MCF 10A (cell line): ENCODE results near the gene EXOC3L2. TPM values are rescaled to one million over a fixed set of nuclear protein-coding genes. Genes with fewer than 3 reads are reported as not detected.

Source experiments
- BruUV-seq: library from RNA; stranded (reverse); fragments of 400-500 nt; replicated peaks from 2 replicates; lab custom pipeline; 2021; lab: Mats Ljungman, UMichigan
- CTCF ChIA-PET: fragments of 300-600 bp; sonication (Branson Sonifier 250); formaldehyde crosslinking; extraction: SDS; loops from one replicate; lab custom pipeline; 2021; ENCODE audit warnings: antibody characterized with exemption, inconsistent platforms; lab: Yijun Ruan, JAX
- POLR2A ChIA-PET: fragments of 300-600, 350-650 bp; sonication (Branson Sonifier 250); formaldehyde crosslinking; extraction: SDS; loops from one replicate; lab custom pipeline; 2020; ENCODE audit warnings: antibody characterized with exemption, inconsistent platforms; lab: Yijun Ruan, JAX
- DNase-seq: peaks from one replicate; pipeline ENCODE4 v3.0.0-alpha.2; 2018; ENCODE audit not compliant: unreplicated experiment
- H3K27ac Mint-ChIP-seq: one replicate; pipeline ENCODE4 v1.8.0; 2022; ENCODE audit warnings: mild to moderate bottlenecking, low read depth, mixed read lengths; ENCODE audit not compliant: unreplicated experiment
- H3K27me3 Mint-ChIP-seq: one replicate; pipeline ENCODE4 v1.8.0; 2022; ENCODE audit warnings: mixed read lengths; ENCODE audit not compliant: insufficient read depth, unreplicated experiment
- H3K36me3 Mint-ChIP-seq: one replicate; pipeline ENCODE4 v1.8.0; 2022; ENCODE audit warnings: mild to moderate bottlenecking, moderate library complexity, mixed read lengths; ENCODE audit not compliant: insufficient read depth, unreplicated experiment
- H3K4me1 Mint-ChIP-seq: one replicate; pipeline ENCODE4 v1.8.0; 2022; ENCODE audit warnings: mixed read lengths; ENCODE audit not compliant: insufficient read depth, unreplicated experiment
- H3K4me3 Mint-ChIP-seq: one replicate; pipeline ENCODE4 v1.8.0; 2022; ENCODE audit warnings: mild to moderate bottlenecking, moderate library complexity, mixed read lengths; ENCODE audit not compliant: unreplicated experiment
- H3K9me3 Mint-ChIP-seq: one replicate; pipeline ENCODE4 v1.8.0; 2022; ENCODE audit warnings: mixed read lengths; ENCODE audit not compliant: unreplicated experiment
- CTCF ChIP-seq: fragments of 200-600 bp; IDR thresholded peaks from one replicate; pipeline ENCODE4 v1.8.0; 2022; ENCODE audit warnings: antibody characterized with exemption, mild to moderate bottlenecking; ENCODE audit not compliant: unreplicated experiment
- intact Hi-C: fragments of 100-400 bp; cut with micrococcal nuclease; formaldehyde crosslinking; loops from 2 replicates; pipeline ENCODE4 v1.14.1; 2022
- total RNA-seq: library from RNA; stranded (reverse); gene quantifications from 2 replicates; pipeline ENCODE4 v1.2.3, GENCODE V29; 2022

EXOC3L2 gene
- total RNA-seq, 1 experiment from 2014 or later = not detected

GRCh38 chr19:45267296-45267695, 22.1 kb upstream of the EXOC3L2 start:
- H3K4me1 Mint-ChIP-seq = no peaks in the 10 kb centered on the region
- no peak overlapping the region for H3K4me3 Mint-ChIP-seq
- peaks cover 33% of the 10 kb centered on the region for H3K36me3 Mint-ChIP-seq
- BruUV-seq = no TSS peak
- no peak overlapping the region for H3K27ac Mint-ChIP-seq
- POLR2A ChIA-PET = no interaction called here
- no peaks in the 10 kb centered on the region for H3K27me3 Mint-ChIP-seq
- CTCF ChIA-PET = interaction anchor here (0.6 kb wide), 1 partner anchor 75 kb away, joined by 3 read pairs; no protein-coding TSS in a partner anchor
- intact Hi-C loops = no loop called here
- no peak for TF ChIP-seq CTCF
- DNase-seq = no peak
- H3K9me3 Mint-ChIP-seq = no peaks in the 10 kb centered on the region

- CTCF ChIA-PET = interaction anchor here (0.5 to 0.7 kb wide), 3 partner anchors 227 to 309 kb away, joined by 3 to 4 read pairs (median 3); partner anchors contain the start of gene CLASRP
- H3K4me1 Mint-ChIP-seq = no peaks in the 10 kb centered on the region
Observed at GRCh38 chr19:45265375-45265774, 20.2 kb upstream of the EXOC3L2 start.

GRCh38 chr19:45264781-45265317, 19.6 kb upstream of the EXOC3L2 start:
- H3K27ac Mint-ChIP-seq = no peak overlapping the region
- no peaks in the 10 kb centered on the region for H3K9me3 Mint-ChIP-seq
- no peaks in the 10 kb centered on the region for H3K4me1 Mint-ChIP-seq
- H3K36me3 Mint-ChIP-seq = peaks cover 16% of the 10 kb centered on the region
- no peak overlapping the region for H3K4me3 Mint-ChIP-seq
- CTCF ChIA-PET = interaction anchor here (0.5 to 0.7 kb wide), 3 partner anchors 226 to 308 kb away, joined by 3 to 4 read pairs (median 3); partner anchors contain the start of gene CLASRP
- no peak for TF ChIP-seq CTCF
- intact Hi-C loops = no loop called here
- no TSS peak for BruUV-seq
- no peak for DNase-seq
- no peaks in the 10 kb centered on the region for H3K27me3 Mint-ChIP-seq
- POLR2A ChIA-PET = no interaction called here

More at GRCh38 chr19:45265375-45265774, 20.2 kb upstream of the EXOC3L2 start:
- TF ChIP-seq CTCF = no peak
- Mint-ChIP-seq H3K4me3 (no peak overlapping the region), H3K36me3 (peaks cover 19% of the 10 kb centered on the region), H3K9me3 (no peaks in the 10 kb centered on the region), H3K27ac (no peak overlapping the region), H3K27me3 (no peaks in the 10 kb centered on the region)
- intact Hi-C loops = no loop called here
- POLR2A ChIA-PET = no interaction called here
- BruUV-seq = no TSS peak
- DNase-seq = no peak

- no TSS peak for BruUV-seq
- intact Hi-C loops = no loop called here
- DNase-seq = no peak
- Mint-ChIP-seq H3K4me3 (no peak overlapping the region), H3K9me3 (no peaks in the 10 kb centered on the region), H3K4me1 (no peaks in the 10 kb centered on the region), H3K36me3 (peaks cover 9% of the 10 kb centered on the region), H3K27me3 (no peaks in the 10 kb centered on the region), H3K27ac (no peak overlapping the region)
- ChIA-PET CTCF (interaction anchor here (0.8 to 1.3 kb wide), 2 partner anchors 9 to 14 kb away, joined by 3 read pairs; no protein-coding TSS in a partner anchor), POLR2A (no interaction called here)
- no peak for TF ChIP-seq CTCF
Observed at GRCh38 chr19:45263013-45263412, 17.8 kb upstream of the EXOC3L2 start.
